ENCODE measurements around the gene GLIS1. TPM values are rescaled to one million over a fixed set of nuclear protein-coding genes. Genes with fewer than 3 reads are reported as not detected.

The GLIS1 gene
- polyA plus RNA-seq, 1 donor (not counting 4 experiments of a cell fraction or from before 2014, with no cell fraction given): not detected

- Histone ChIP-seq H3K4me1 (ENCODE audit: control insufficient read depth, extremely low read depth, insufficient read depth, low read length) (no peaks in the 10 kb centered on the region), H3K9ac (ENCODE audit: control insufficient read depth, extremely low read depth, insufficient read depth, low read length) (no peak overlapping the region), H3K4me3 (ENCODE audit: control insufficient read depth in 2 of 3, extremely low read depth in 1 of 3, insufficient read depth in 2 of 3, low read depth in 1 of 3, low read length in 3 of 3) (no peak overlapping the region), H3K27ac (ENCODE audit: control insufficient read depth, insufficient read depth, low read length) (no peak overlapping the region), H3K27me3 (ENCODE audit: control insufficient read depth, extremely low read depth, insufficient read depth, low read length) (peaks cover 5% of the 10 kb centered on the region), H3K79me2 (ENCODE audit: control insufficient read depth, insufficient read depth, low read length) (no peaks in the 10 kb centered on the region), H2AFZ (ENCODE audit: control insufficient read depth, low read length) (no peak overlapping the region), H3K36me3 (ENCODE audit: control insufficient read depth in 2 of 2, extremely low read depth in 1 of 2, insufficient read depth in 2 of 2, low read length in 2 of 2) (no peaks in the 10 kb centered on the region), H3K4me2 (ENCODE audit: control insufficient read depth, extremely low read depth, insufficient read depth, low read depth, low read length) (no peak overlapping the region), H3K9me1 (ENCODE audit: control insufficient read depth, extremely low read depth, insufficient read depth, low read length) (no peaks in the 10 kb centered on the region), H4K20me1 (ENCODE audit: control insufficient read depth, extremely low read depth, insufficient read depth, low read length) (no peaks in the 10 kb centered on the region), H3K9me3 (ENCODE audit: control insufficient read depth, low read depth, low read length) (no peaks in the 10 kb centered on the region)
- FAIRE-seq (no peak), DNase-seq (ENCODE audit: low read depth, low spot score) (no peak)
- TF ChIP-seq EZH2 (IDR thresholded peaks at IDR 0.05; ENCODE audit: low read length) (no peak), CTCF (optimal IDR thresholded peaks at IDR 0.05 in 1 of 3, IDR thresholded peaks at IDR 0.05 in 1 of 3, conservative IDR thresholded peaks at IDR 0.05 in 1 of 3; ENCODE audit: extremely low read depth in 1 of 3, insufficient read depth in 2 of 3, low read length in 3 of 3) (no peak)
- dilution Hi-C loops (cut with MboI; ENCODE audit: extremely low pct_ligation_motif_present, low sequenced_read_pairs): no loop called here
Observed at GRCh38 chr1:53627031-53627430, 111.9 kb downstream of the GLIS1 start.

GRCh38 chr1:53626616-53627015, 112.3 kb downstream of the GLIS1 start:
- no peak overlapping the region for H3K4me3 ChIP-seq (ENCODE audit: control insufficient read depth in 2 of 3, extremely low read depth in 1 of 3, insufficient read depth in 2 of 3, low read depth in 1 of 3, low read length in 3 of 3)
- no peaks in the 10 kb centered on the region for H3K36me3 ChIP-seq (ENCODE audit: control insufficient read depth in 2 of 2, extremely low read depth in 1 of 2, insufficient read depth in 2 of 2, low read length in 2 of 2)
- no peaks in the 10 kb centered on the region for H3K79me2 ChIP-seq (ENCODE audit: control insufficient read depth, insufficient read depth, low read length)
- H3K9ac ChIP-seq (ENCODE audit: control insufficient read depth, extremely low read depth, insufficient read depth, low read length): no peak overlapping the region
- no peak overlapping the region for H3K27ac ChIP-seq (ENCODE audit: control insufficient read depth, insufficient read depth, low read length)
- dilution Hi-C loops (cut with MboI; ENCODE audit: extremely low pct_ligation_motif_present, low sequenced_read_pairs): no loop called here
- FAIRE-seq (no peak), DNase-seq (ENCODE audit: low read depth, low spot score) (no peak)
- no peak overlapping the region for H2AFZ ChIP-seq (ENCODE audit: control insufficient read depth, low read length)
- H3K4me1 ChIP-seq (ENCODE audit: control insufficient read depth, extremely low read depth, insufficient read depth, low read length): no peaks in the 10 kb centered on the region
- peaks cover 5% of the 10 kb centered on the region for H3K27me3 ChIP-seq (ENCODE audit: control insufficient read depth, extremely low read depth, insufficient read depth, low read length)
- H4K20me1 ChIP-seq (ENCODE audit: control insufficient read depth, extremely low read depth, insufficient read depth, low read length): no peaks in the 10 kb centered on the region
- TF ChIP-seq EZH2 (IDR thresholded peaks at IDR 0.05; ENCODE audit: low read length): no peak
- TF ChIP-seq CTCF (optimal IDR thresholded peaks at IDR 0.05 in 1 of 3, IDR thresholded peaks at IDR 0.05 in 1 of 3, conservative IDR thresholded peaks at IDR 0.05 in 1 of 3; ENCODE audit: extremely low read depth in 1 of 3, insufficient read depth in 2 of 3, low read length in 3 of 3): no peak
- H3K4me2 ChIP-seq (ENCODE audit: control insufficient read depth, extremely low read depth, insufficient read depth, low read depth, low read length): no peak overlapping the region
- H3K9me1 ChIP-seq (ENCODE audit: control insufficient read depth, extremely low read depth, insufficient read depth, low read length): no peaks in the 10 kb centered on the region
- no peaks in the 10 kb centered on the region for H3K9me3 ChIP-seq (ENCODE audit: control insufficient read depth, low read depth, low read length)

Data from keratinocyte (primary cell).